ENCODE measurements around the gene IGF2.

Gene IGF2

DNA sequence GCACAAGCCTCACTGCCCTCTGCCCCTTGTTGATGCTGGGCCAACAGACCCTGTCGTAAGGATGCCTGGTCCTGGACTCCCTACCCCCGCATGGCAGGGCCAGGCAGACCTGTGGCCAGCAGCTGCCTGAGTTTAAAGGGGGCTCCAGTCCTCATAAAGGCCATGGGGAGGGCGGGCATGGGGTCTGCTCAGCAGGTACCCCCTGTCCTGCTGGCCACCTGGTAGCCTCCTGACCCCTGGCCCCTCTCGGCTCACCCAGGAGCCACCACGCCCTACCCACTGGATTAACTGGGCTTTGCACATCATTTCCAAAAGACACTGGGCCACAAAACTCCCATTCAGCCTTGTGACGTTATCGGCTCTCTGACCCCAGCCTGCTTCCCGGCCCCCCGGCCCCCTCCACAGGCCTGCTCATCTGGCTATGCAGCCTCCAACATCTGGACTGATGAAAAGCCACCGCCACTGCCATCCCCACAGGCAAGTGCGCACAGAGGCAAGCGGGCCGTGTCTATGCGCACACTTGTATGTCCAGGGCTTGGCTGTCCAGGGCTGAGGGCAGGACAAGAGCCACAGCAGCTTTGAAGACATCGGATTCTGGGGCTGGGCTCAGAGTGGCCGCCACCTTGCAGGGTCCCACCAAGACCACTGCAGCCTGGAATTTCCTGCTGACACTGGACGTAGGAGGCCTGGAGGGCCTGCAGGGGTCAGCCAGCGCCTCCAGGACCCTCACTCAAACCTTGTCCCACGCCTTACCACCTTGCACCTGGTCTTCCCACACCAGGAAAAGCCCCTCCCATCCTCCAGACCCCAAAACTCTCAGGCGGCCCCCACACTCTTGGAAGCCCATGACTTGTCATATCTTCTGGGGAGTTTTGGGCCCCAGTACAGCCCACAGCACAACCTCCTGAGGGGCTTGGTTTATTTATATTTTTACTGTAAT is 48.7 kb downstream of the IGF2 start:
- no peak for DNase-seq

- DNase-seq: no peak
These were observed 49.5 kb downstream of the IGF2 start for GRCh38 chr11:2089536-2090165.

DNA sequence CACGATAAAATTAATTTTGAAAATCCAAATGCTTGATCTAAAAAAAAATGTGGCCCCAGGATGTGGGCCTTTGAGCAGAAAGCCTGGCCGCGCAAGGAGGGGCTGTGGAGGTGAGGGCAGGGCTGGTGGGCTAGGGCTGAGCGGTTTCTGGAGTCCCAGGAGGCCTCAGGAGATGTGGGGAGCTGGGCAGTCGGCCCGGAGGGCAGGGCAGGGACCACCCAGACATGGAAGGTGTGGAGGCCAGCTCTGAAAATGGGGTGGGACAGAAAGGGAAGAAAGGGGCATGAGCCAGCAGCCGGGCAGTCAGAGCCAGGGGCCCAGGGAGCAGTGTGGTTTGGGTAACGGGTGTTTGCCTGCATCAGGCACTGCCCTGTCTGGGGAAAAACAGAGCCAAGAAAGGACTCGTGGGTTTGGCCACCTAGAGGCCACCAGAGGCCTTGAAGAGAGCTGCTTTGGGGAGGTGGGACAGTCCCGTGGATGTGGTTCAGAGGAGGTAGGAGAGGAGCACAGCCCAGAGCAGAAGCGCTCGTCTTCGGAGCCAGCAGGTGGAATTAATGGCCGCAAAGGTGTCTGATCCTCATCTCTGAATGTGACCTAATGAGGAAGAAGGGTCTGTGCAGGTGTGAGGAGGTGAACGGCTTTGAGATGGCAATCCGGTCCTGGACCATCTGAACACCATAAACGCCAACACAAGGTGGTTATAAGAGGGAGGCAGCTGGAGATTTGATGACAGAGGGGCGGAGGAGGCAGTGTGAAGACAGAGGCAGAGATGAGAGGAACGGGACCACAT is 50.2 kb downstream of the IGF2 start:
- no peak for DNase-seq

DNA sequence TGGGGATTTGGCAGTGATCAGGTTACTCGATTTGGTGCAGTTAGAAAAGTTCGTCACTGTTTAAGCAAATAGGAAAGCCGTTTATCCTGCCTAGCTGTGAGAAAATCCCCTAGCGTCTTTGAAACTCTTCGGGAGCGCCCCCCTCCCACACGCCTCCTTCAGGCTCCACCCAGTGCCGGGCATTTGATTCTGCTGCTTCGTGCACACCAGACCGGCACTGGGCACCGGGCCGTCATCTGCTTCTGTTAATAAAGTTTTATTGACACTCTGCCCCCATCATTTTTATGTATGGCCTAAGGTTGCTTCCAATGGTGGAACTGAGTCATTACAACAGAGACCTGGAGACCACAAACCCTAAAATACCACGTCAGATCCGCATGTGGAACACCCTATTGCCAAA is 50.9 kb downstream of the IGF2 start:
- DNase-seq: no peak

- no peak for DNase-seq
These were observed 52.7 kb downstream of the IGF2 start for GRCh38 chr11:2086239-2087040.

DNA sequence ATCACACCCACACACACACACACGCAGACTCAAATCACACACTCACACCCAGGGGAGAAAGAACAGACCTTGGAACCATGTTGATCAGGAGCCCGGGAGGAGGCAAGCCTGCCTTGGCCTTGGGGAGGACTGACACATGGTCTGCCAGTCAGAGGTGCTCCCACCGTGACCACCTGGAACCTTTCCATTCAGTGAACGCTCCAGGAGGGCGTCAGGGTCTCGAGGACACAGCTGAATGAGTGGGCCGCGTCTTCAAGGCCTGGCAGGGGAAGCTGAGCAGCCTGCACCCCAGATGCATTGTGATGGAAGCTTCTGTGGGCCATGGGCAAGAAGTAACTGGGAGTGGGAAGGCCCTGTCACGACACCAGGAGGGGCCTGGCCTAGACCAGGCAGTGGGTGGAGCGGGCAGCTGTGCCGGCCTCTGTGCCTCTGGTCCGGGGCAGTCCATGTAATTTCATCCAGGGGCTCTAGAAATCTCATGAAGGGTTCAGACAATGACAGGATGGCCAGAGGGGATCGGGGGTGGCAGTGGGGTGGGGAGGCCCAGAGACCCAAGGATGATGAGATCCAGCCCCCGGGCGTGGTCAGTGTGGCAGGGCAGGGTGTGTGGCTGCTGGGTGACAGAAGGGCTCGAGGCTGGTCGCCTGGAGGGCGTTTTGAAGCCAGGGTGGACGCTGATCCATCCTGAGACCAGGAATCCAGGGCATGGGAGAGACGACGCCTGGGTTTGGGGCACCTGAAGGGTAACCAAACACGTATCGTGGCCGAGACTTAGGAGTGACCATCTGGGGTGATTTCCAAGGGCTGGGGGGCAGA is 53.7 kb downstream of the IGF2 start:
- DNase-seq: no peak

DNA sequence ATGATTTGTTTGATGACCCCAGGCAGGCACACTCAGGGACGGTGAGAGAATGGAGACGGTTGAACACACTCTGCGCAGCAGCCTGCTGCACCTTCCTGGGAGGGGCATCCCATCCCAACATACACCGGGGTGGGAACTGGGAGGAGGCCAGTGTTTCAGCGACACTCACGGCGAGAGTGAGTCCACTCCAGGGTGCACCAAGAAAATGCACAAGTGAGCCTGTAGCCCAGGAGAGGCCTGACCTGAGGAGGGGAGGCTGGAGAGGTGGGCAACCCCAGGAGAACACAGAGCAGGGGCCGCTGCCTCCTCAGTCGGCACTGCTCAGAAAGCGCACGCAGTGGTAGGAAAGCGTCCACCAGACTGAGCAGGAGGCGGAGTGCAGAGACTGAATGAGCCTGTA is 54.5 kb downstream of the IGF2 start:
- no peak for DNase-seq

Measured in DMS79 treated with DMSO at 0.1 percent for 48 hours (cell line).